Hepatic stellate cell (primary cell): Measurements from ENCODE around the gene HSPB7.
A peak's percentile ranks its signal among the peaks of the same experiment; 100 is the strongest.
"Not testable (repeated sequence)": the region's sequence is repeated elsewhere in the genome, so short reads cannot be mapped to it uniquely, and the experiment has no call there.

Experiments
- DNase-seq: peaks from one replicate; pipeline ENCODE4 v3.0.0; 2011; ENCODE audit warnings: low spot score

HSPB7 gene

DNA sequence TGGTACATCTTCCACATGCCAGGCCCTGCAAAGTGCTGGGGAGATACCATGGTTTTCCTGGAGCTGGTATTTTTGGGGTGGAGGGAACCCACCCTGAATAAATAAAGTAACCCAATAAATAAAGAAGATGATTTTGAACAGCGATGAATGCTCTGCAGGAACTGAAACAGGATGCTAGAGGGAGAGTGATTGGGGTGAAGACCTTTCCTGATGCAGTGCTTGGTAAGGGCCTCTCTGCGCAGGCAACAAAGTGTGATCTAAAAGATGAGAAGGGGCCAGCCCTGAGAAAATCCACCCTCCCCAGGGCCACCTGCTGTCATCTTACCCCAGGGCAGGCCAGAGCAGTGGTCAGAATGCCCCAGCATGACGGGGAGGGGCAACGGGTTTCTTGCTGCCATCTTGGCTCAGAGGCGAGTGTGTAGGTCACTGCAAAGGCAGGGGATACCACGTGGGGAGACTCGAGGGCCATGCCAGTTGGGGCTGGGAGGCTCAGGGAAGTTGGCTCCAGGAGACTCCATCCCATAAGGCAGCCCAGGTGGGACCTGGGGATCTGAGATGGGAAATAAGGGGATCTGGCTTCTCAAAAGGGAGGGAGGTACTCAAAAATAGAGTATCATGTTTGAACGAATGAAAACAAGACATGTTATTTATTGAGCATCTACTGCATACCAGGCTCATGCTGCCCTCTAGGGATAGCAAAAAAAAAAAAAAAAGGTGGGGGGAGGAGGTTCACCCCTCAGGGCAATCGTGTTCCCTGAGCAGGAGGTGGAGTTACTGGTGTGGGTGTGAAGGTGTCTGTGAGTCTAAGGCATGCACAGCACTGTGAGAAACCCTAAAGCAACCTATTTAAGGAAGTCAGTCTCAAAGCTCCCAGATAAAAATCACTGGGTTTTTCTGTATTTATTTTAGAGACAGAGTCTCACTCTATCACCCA, 11.0 kb downstream of the HSPB7 start:
- no peak for DNase-seq

DNA sequence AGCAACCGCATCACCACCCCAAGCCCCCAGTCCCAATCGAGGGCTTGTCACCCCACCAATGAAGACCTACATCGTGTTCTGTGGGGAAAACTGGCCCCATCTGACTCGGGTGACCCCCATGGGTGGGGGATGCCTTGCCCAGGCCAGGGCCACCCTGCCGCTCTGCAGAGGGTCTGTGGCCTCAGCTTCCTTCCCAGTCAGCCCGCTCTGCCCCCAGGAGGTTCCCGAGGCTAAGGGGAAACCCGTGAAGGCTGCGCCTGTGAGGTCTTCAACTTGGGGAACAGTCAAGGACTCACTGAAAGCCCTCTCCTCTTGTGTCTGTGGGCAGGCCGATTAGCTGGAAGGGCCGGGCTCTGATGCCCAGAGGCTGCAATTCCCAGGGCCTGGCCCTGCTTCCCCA, 11.8 kb downstream of the HSPB7 start:
- no peak for DNase-seq

DNA sequence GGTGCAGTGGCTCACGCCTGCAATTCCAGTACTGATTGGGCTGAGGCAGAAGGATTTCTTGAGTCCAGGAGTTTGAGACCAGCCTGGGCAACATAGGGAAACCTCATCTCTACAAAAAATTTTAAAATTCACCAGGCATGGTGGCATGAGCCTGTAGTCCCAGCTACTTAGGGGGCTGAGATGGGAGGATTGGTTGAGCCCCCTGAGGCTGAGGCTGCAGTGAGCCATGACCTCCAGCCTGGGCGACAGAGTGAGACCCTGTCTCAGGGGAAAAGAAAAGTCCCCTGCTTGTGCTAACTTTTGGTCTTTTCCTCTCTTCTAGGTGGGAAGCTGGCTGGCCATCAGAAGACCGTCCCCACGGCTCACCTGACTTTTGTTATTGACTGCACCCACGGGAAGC, 12.2 kb downstream of the HSPB7 start:
- no peak for DNase-seq

DNA sequence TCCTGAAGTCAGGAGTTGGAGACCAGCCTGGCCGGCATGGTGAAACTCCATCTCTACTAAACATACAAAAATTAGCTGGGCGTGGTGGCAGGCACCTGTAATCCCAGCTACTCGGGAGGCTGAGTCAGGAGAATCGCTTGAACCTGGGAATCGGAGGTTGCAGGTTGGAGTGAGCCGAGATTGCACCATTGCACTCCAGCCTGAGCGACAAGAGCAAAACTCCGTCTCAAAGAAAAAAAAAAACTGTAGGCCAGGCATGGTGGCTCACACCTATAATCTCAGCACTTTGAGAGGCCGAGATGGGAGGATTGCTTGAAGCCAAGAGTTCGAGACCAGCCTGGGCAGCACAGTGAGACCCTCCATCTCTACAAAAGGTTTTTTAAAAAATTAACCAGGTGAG, 16.6 kb downstream of the HSPB7 start:
- not testable (repeated sequence) for DNase-seq

DNA sequence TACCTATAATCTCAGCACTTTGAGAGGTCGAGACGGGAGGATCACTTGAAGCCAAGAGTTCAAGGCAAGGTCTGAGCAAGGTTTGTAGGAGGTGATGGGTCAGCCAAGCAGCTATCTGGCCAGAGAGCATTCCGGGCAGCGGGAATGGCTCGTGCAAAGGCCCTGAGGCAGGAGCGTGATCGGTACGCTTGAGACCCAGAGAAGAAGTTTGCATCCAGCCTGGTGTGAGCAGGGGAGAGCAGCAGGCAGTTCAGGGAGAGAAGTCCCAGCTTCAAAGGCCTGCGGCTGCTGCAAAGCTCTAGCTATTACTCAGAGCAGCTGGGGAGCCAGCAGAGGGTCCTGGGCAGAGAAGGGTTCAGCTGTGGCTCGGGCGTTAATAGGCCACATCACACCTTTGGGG, 18.9 kb downstream of the HSPB7 start:
- no peak for DNase-seq

DNA sequence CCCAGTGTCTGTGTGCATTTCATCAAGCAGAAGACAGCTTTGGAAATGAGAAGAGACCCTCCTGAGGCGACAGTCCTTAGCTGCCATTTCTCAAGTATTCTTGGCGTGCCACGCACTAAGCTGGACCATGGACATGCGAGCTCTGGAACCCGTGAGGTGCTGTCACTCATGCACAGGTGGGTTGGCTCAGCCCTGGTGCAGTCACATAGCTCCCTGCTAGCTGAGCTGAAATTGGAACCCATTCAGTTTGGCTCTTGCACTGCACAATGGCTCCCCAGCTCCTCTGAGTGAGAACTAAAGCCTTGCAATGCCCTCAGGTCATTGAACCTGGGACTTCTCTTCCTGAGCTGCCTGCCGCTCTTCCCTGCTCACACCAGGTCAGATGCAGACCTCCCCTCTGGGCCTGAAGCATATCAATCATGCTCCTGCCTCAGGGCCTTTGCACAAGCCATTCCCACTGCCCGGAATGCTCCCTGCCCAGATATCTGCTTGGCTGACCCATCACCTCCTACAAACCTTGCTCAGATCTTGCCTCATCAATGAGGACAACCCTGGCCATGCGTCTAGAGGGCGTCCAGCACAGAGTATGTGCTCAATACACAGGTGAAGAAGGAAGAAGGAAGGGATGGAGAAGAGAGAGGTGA, 20.1 kb downstream of the HSPB7 start:
- no peak for DNase-seq

DNA sequence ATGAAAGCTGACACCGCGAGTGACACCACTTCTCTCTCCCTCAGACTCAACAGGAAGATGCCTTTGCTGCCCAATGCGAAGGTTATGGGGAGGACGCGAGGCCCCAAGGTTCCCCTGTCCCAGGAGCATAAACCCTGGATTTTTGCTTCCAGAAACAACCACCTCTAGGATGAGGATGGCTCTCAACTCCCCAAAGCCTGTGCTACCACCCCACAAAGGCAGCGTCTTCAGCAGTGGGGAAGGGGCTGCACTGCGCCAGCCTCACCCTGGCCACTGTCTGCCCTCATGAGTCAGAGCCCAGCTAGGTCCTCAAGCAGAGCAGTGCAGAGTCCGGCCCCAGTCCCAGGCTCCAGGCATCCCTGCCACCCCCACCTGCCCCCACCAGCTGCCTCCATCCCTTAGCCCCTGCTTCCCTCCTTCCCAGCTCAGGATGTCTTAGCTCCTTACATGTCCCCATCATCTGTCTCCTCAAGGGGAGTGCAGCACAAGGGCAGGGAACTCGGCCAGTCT, 20.7 kb downstream of the HSPB7 start:
- no peak for DNase-seq

DNA sequence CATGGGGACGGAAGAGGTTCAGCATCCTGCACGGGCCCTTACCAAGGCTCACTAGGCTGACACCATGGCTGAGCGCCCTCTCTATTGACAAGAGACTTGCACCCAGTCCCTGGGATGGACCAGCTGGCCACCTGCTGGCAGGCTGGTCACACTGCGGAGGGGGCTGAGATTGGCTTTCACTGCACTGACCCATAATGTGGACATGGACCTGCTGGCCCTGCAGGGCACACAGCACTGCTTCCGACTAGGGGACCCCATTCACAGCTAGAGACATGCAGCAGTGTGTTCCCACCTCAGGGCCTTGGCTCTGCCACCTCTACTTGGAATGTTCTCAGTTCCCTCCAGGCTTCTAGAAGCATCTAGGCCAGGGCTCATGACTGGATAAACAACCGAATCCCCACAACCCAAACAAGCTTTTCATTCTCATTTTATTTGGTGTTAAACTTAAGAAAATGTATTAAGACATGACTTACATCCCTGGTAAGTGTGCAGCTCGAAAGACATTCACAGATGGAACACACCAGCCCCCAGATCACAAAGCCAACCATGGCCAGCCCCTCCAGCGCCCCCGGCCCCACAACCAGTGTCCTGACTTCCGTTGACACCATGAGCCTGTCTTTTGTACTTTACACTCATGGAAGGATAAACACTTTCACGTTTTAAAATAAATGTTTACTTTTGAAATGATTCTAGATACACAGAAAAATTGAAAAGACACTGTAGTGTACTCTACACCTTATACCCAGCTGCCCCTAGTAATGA, 23.1 kb downstream of the HSPB7 start:
- peak; percentile 87 for DNase-seq

DNA sequence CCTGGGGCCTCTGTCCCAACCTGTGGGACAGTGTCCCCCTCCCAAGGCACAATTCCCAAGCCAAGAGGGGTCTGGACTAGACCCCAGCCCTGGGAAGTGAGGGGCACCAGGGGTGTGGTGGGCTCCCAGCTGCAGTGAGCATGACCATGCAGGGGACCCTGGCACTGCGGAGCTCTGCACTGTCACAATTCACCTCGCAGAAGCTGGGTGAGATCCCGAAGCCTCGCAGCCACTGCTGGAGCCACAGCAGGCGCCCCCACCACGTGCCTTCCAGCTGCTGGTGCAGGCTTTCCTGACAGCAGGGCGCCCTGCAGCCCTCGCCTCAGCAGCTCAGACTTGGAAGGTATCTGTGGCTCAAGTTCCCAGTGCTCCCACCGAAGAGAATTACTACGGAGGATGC, 23.8 kb downstream of the HSPB7 start:
- no peak for DNase-seq

DNA sequence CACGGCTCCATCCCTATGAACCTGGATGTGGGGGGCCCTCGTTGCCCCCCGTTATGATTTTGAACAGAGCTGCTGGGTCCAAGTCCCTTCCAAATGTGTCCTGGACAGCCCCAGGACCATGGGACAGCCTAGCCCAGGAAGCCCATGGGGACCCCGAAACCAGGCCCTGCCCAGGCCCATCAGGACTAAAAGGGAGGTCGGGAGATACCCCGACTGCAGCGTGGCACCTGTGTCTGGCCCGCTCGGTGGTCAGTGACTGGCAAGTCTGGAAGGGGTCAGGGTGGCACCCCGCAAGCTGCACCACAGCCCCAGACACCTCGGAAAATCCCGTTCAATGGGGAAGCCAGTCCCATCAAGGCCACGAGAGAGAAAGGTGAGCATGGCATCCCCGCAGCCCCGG, 24.2 kb downstream of the HSPB7 start:
- DNase-seq: no peak

DNA sequence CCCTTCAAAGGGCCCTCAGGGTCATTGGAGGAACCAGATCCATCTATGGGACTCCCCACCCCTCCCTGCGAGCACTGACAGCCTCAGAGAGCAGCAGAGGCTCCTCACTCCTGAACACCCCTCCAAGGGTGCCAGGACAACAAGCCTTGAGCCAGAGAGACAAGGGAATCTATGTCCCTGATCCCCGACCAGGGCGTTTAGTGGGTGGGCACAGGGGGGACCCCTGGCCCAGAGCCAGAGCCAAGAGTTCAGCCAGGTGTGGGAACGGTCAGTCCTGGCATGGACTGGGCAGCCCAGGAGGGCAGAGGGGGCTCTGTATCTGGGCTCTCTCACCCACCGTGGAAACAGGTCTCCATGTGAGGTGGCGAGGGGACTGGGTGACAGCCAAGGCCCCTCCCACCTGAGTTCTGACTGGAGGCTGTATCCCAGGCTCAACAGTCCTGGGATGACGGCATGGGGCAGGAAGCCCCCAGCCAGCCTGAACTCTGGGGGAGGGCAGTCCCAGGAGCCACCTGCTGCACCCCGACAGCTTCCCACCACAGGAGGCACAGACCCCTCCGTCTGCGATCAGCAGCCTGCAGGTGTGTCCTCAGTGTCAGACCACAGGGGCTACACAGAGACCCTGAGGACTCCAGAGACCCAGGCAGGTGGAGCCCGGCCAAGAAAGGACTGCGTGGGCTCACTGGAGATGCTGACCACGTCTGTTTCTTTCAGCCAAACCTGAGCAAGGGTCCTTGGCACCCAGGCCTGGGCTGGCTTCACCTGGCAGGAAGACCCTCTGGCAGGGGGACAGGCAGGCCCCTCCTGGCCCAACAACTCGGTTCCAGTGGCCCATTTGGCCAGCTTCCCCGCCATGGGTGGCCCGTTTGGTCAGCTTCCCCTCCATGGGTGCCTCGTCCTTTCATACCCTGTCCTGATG, 25.0 kb downstream of the HSPB7 start:
- no peak for DNase-seq

DNA sequence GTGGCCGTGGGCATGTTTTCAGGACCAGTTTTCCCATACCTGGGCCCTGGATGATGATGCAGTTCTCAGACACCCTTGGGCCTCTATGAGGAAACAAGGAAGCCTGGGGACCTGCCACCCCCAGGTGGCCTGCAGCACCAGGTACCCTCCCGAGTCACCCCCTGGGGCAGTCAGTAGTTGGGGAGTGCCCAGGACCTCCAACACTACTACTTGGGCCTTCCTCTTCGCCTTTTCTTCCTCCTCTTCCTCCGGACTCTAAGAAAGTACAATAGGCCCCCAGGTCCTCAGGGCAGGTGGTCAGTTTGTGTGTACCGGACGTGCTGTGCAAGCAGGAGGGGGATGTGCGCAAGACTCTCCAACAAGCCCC, 25.7 kb downstream of the HSPB7 start:
- no peak for DNase-seq

DNA sequence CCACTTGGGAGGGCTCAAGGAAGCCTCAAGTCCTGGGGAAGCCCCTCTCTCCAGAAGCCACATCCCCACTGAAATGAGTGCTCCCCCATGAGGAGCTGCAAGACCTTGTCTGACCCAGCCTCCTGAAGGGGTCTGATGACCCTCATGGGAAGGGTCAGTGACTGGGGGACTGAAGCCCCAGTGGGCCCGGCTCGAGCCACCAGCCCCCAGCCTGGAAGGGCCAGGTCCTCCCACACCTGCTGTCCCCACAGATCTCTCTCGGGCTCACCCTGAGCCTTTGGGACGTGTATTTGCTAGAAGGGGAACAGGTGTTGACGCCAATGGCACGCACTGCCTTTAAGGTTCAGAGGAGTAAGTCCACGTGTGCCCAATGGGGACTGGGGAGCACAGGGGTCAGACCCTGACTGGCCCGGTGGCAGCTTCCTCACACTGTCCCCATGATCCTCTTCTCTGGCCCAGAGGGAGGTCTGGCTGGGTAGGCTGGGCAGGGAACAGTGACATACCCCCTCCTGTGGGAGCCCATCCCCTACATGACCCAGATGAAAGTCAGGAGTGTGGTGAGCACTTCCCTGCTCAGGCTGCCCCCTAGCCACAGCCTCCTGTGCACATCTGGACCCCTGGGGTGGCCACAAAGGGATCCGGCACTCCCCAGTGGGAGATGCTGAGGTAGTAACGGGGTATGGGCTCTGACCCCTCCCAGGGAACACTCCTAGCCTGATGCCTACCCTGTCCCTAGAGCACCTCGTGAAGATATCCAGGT, 26.2 kb downstream of the HSPB7 start:
- no peak for DNase-seq

DNA sequence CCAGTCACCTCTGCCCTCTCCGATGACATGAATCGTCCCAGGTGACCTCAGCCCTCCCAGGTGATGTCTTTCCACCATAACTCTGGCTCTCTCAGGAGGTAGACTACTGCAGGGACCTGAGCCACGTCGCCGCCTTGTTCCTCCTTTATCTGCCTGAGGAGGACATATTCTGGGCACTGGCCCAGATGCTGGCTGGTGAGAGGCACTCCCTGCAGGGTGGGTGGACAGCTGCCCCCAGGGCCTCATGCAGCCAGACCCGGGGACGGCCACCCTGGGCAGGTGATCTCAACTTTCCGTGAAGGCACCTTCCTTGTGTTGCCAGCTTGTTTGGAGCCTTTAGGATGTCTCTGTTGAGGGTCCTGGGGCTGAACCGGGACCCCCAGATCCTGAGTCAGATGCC, 28.1 kb downstream of the HSPB7 start:
- no peak for DNase-seq

DNA sequence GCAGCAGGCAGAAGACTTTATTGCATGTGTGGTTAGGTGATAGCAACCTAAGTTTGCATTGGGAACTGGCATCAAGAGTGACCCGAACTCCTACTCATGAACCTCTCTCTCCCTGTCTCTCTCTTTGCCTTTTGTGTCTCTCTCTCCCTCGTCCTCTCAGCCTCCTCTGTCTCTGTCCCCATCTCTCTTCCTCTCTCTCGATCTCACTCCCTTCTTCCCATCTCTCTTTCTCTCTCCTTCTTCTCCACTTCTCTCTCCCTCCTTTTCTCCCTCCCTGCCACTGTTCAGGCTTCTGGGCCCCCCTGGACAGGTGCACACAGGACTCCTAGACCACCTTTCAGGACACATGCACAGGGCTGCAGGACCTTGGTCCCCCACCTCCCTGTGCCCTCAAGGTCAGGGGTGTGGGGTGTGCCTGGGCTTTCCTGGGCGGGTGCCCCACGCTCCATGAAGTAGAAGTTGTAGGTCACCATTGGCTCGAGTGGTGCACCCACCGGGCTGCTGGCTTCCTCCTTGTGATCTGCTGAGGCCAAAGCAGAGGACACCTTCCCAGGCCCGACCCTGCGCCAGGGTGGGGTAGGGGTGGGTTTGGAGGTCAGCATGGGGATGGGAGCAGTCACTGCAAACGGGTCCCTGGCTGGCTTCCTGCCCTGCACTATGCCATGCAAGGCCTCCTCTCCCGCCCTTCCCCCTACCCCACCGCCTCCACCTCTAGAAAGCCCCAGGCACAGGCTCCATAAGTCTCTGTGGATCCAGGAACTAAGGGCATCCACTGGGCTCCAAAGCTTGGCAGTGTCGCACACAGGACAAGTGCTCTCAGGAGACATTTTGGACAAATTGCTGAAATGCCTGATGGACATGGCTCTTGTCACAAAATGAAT, 28.7 kb downstream of the HSPB7 start:
- DNase-seq: no peak

DNA sequence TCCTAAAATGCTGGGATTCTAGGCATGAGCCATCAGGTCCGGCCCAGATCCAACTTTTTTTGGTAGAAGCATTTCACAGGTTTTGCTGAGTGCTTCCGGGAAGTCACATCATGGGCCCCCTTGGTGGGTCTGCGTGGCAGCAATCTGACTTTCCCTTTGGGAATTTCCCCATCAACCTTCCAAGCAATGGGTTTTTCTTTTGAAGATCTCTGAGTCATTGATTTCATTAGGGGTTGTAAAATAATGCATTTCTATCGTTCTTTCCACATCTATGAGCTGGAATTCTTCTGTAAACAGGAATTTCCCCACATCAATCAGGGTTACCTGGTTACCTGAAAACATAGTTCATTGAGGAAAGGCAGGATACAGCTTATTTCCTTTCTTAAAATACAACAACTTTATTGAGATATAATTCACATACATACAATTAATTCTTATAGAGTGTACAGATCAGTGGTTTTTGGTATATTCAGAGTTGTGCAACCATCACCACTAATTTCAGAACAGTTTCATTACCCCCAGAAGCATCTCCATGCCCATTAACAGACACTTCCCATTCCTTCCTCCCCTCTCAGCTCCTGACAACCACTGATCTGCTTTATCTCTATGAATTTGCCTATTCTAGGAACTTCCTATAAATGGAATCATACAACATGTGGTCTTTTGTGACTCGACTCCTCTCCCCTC, 32.1 kb downstream of the HSPB7 start:
- no peak for DNase-seq

DNA sequence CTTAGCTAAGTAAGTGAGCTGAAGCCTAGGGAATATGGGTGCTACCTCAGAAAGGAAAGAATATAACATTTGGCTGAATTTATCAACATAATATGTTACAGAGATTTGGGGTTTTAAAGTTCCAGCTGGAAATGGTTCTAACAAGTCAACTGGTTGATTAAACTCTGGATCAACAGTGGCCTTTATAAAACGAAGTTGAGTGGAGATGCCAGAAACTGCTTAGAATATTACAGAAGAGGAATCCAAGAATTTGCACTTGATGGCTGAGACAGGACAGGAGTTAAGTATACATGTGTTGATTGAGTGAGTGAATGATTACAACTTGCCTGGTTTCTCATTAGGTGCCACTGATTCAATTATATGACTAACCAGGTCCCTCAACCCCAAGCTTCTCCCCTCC, 34.6 kb downstream of the HSPB7 start:
- DNase-seq: no peak

DNA sequence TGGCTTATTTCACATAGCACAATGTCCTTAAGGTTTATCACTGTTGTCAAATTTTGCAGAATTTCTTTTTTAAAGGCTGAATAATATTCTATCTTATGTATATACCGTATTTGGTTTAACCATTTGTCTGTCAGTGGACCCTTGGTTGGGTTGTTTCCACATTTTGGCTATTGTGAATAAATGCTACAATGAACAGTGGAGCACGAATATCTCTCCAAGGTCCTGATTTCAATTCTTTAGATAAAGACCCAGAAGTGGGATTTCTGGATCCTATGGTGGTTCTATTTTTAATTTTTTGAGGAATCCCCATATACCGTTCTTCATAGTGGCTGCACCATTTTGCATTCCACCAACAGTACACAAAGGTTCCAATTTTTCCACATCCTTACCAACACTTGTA, 36.2 kb downstream of the HSPB7 start:
- no peak for DNase-seq

DNA sequence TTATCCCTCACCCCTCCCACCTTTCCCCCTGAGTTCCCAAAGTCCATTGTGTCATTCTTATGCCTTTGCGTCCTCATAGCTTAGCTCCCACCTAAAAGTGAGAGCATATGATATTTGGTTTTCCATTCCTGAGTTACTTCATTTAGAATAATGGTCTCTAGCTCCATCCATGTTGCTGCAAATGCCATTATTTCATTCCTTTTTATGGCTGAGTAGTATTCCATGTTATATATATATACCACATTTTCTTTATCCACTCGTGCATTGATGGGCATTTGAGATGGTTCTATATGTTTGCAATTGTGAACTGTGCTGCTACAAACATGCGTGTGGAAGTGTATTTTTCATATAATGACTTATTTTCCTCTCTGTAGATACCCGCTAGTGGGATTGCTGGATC, 39.9 kb downstream of the HSPB7 start:
- DNase-seq: not testable (repeated sequence)
